IMR-90 (cell line): ENCODE measurements around the gene NEIL1. TPM values are rescaled to one million over a fixed set of nuclear protein-coding genes. Genes with fewer than 3 reads are reported as not detected.

Experiments used
- ATAC-seq: fragments of 200-7000 bp; cut with Tn5 transposase; 2 replicates; pipeline ENCODE4 v1.9.1; 2020; ENCODE audit warnings: low read depth, mild to moderate bottlenecking, moderate library complexity
- BruUV-seq: library from RNA; stranded (reverse); fragments of 400-500 nt; replicated peaks from 2 replicates; lab custom pipeline; 2021; lab: Mats Ljungman, UMichigan
- CTCF ChIA-PET: fragments of 300-600 bp; formaldehyde crosslinking; extraction: SDS; loops from one replicate; lab custom pipeline; 2021; ENCODE audit warnings: antibody characterized with exemption; lab: Yijun Ruan, JAX
- POLR2A ChIA-PET: fragments of 300-600 bp; sonication (Branson Sonifier 250); formaldehyde crosslinking; loops from one replicate; lab custom pipeline; 2022; ENCODE audit warnings: antibody characterized with exemption; ENCODE audit not compliant: unreplicated experiment; lab: Charles Lee
- DNase-seq: peaks from one replicate; pipeline ENCODE4 v3.0.0; 2013
- H2AFZ ChIP-seq: replicated peaks from 2 replicates; pipeline ENCODE3; 2013; ENCODE audit warnings: low read length, mild to moderate bottlenecking; ENCODE audit not compliant: poor library complexity
- H2AK5ac ChIP-seq: 2 replicates; pipeline ENCODE4 v1.6.1; 2013; ENCODE audit warnings: low read depth, low read length, inconsistent platforms
- H2AK9ac ChIP-seq: replicated peaks from 2 replicates; pipeline ENCODE3; 2013; ENCODE audit warnings: mild to moderate bottlenecking, low read depth, low read length, moderate library complexity; ENCODE audit not compliant: poor library complexity
- H2BK120ac ChIP-seq: 2 replicates; pipeline ENCODE4 v1.6.1; 2013; ENCODE audit warnings: low read depth, low read length, inconsistent platforms
- H2BK15ac ChIP-seq: 3 replicates; pipeline ENCODE4 v1.6.1; 2013; ENCODE audit warnings: low read depth, low read length, inconsistent platforms
- H2BK20ac ChIP-seq: 2 replicates; pipeline ENCODE4 v1.6.1; 2013; ENCODE audit warnings: low read depth, mild to moderate bottlenecking, inconsistent platforms, low read length, moderate library complexity
- H2BK5ac ChIP-seq: 2 replicates; pipeline ENCODE4 v1.6.1; 2013; ENCODE audit warnings: mild to moderate bottlenecking, low read depth, low read length, inconsistent platforms; ENCODE audit not compliant: poor library complexity, severe bottlenecking
- H3K14ac ChIP-seq: replicated peaks from 2 replicates; pipeline ENCODE4 v1.6.1; 2013; ENCODE audit warnings: low read depth, low read length, inconsistent platforms
- H3K18ac ChIP-seq: 2 replicates; pipeline ENCODE4 v1.6.1; 2013; ENCODE audit warnings: low read depth, low read length, control low read depth
- H3K23ac ChIP-seq: 2 replicates; pipeline ENCODE4 v1.6.1; 2013; ENCODE audit warnings: low read depth, low read length, inconsistent platforms
- H3K27ac ChIP-seq: 2 replicates; pipeline ENCODE4 v1.5.1; 2013; ENCODE audit warnings: mild to moderate bottlenecking, control low read depth, low read length; ENCODE audit not compliant: insufficient read depth
- H3K27me3 ChIP-seq: 2 replicates; pipeline ENCODE4 v1.6.1; 2013; ENCODE audit warnings: low read length; ENCODE audit not compliant: control insufficient read depth, insufficient read depth
- H3K36me3 ChIP-seq: 2 replicates; pipeline ENCODE4 v1.6.1; 2013; ENCODE audit warnings: low read length, mixed read lengths; ENCODE audit not compliant: control insufficient read depth, insufficient read depth
- H3K4ac ChIP-seq: 2 replicates; pipeline ENCODE4 v1.6.1; 2013; ENCODE audit warnings: low read depth, low read length, inconsistent platforms
- H3K4me1 ChIP-seq: 2 replicates; pipeline ENCODE4 v1.6.1; 2013; ENCODE audit warnings: low read length, mixed read lengths; ENCODE audit not compliant: control insufficient read depth, insufficient read depth
- H3K4me2 ChIP-seq: 2 replicates; pipeline ENCODE4 v1.6.1; 2013; ENCODE audit warnings: low read depth, mild to moderate bottlenecking, control low read depth, low read length, moderate library complexity
- H3K4me3 ChIP-seq: 2 replicates; pipeline ENCODE4 v1.5.1; 2013; ENCODE audit warnings: low read depth, mild to moderate bottlenecking, control low read depth, low read length, moderate library complexity; ENCODE audit not compliant: insufficient read depth
- H3K56ac ChIP-seq: 2 replicates; pipeline ENCODE4 v1.6.1; 2013; ENCODE audit warnings: low read length, inconsistent platforms; ENCODE audit not compliant: insufficient read depth; ENCODE audit errors: extremely low read depth
- H3K79me1 ChIP-seq, 2 experiments: 2 replicates each; pipeline ENCODE4 v1.6.1; 2013; ENCODE audit warnings: low read length in 2 of 2, inconsistent platforms in 1 of 2, low read depth in 1 of 2
- H3K9ac ChIP-seq: 2 replicates; pipeline ENCODE4 v1.6.1; 2013; ENCODE audit warnings: low read depth, low read length, control low read depth
- H3K9me1 ChIP-seq: 2 replicates; pipeline ENCODE4 v1.6.1; 2013; ENCODE audit warnings: low read length, inconsistent platforms; ENCODE audit not compliant: insufficient read depth
- H3K9me3 ChIP-seq: 2 replicates; pipeline ENCODE4 v1.6.1; 2013; ENCODE audit warnings: low read length; ENCODE audit not compliant: control insufficient read depth, insufficient read depth
- H4K20me1 ChIP-seq: 2 replicates; pipeline ENCODE4 v1.6.1; 2013; ENCODE audit warnings: low read length, inconsistent platforms; ENCODE audit not compliant: insufficient read depth
- H4K5ac ChIP-seq: 2 replicates; pipeline ENCODE4 v1.6.1; 2013; ENCODE audit warnings: mild to moderate bottlenecking, low read depth, low read length, control low read depth
- H4K8ac ChIP-seq, 2 experiments: 2 replicates each; pipeline ENCODE4 v1.6.1; 2013; ENCODE audit warnings: low read depth in 2 of 2, low read length in 2 of 2, control low read depth in 1 of 2, inconsistent platforms in 1 of 2
- H4K91ac ChIP-seq: 2 replicates; pipeline ENCODE4 v1.6.1; 2013; ENCODE audit warnings: low read depth, low read length, inconsistent platforms; ENCODE audit not compliant: insufficient read depth
- CHD1 ChIP-seq: IDR thresholded peaks from 2 replicates; pipeline ENCODE4 v1.6.1; 2012; ENCODE audit warnings: low read depth, low read length, improper control_type of control experiment
- RFX5 ChIP-seq: IDR thresholded peaks from 2 replicates; pipeline ENCODE4 v1.8.0; 2012; ENCODE audit warnings: low read depth, mild to moderate bottlenecking, low read length, moderate library complexity
- WGBS, 2 experiments: methylation state at CpG; one replicate each; pipeline versions ENCODE4 v1.1.5 to v1.1.7; 2013; ENCODE audit warnings: missing lambda C conversion rate in 2 of 2; ENCODE audit not compliant: insufficient read length in 1 of 2; ENCODE audit errors: extremely low coverage in 2 of 2; 5-methylcytosine and 5-hydroxymethylcytosine counted together
- dilution Hi-C: fragments of 300-500 bp; cut with HindIII; formaldehyde crosslinking; loops from one replicate; pipeline ENCODE4 v1.14.3; 2018; ENCODE audit warnings: low sequenced_read_pairs; ENCODE audit not compliant: unreplicated experiment
- in situ Hi-C: fragments of 300-500 bp; cut with MboI; formaldehyde crosslinking; loops from 3 replicates; pipeline ENCODE4 v1.14.3; 2019; ENCODE audit warnings: low sequenced_read_pairs, inconsistent platforms, mixed read lengths
- intact Hi-C: fragments of 100-400 bp; cut with micrococcal nuclease; formaldehyde crosslinking; loops from 2 replicates; pipeline ENCODE4 v1.10.0; 2022
- polyA plus RNA-seq, 3 experiments: library from polyadenylated mRNA; depleted of rRNA; stranded (reverse); fragments of >200 nt; gene quantifications; 2 replicates each; pipeline ENCODE4 v1.2.3, GENCODE V29; 2012; ENCODE audit warnings: low replicate concordance in 1 of 3
- total RNA-seq: library from RNA; depleted of rRNA; stranded (reverse); fragments of >200 nt; gene quantifications from 2 replicates; pipeline ENCODE4 v1.2.3, GENCODE V29; 2012

Gene NEIL1
- total and polyA plus RNA-seq, 2 of the 4 experiments (the other 2 are of a cell fraction): 1.1 to 3.6 TPM

DNA sequence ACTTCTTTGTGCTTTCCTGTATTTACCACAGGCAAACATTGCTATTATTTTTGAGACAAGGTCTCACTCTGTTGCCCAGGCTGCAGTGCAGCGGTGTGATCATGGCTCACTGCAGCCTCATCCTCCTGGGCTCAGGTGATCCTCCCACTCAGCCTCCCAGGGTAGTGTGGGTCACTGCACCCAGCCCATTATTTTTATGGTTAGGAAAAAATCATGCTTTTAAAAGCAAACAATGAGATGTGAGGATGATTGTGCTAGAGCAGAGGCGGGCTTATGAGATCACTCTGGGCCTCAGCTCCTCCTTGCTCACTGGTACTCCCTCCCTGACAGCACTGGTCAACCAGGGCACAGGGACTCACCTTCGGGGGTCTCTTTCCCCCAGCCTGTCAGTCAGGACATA, 19.3 kb downstream of the NEIL1 start:
- H2BK120ac ChIP-seq: no peak overlapping the region
- no peak overlapping the region for H2BK5ac ChIP-seq
- H3K36me3 ChIP-seq: peaks cover 43% of the 10 kb centered on the region
- CTCF ChIA-PET: no interaction called here
- no peak overlapping the region for H3K27ac ChIP-seq
- ATAC-seq (no peak), DNase-seq (no peak)
- no CpG with 5 or more reads among the region's 3 CpGs for whole genome bisulfite sequencing, 2 experiments
- H2BK15ac ChIP-seq: no peak overlapping the region
- H3K18ac ChIP-seq: no peak overlapping the region
- H3K9ac ChIP-seq: no peak overlapping the region
- H4K91ac ChIP-seq: no peak overlapping the region
- no TSS peak for BruUV-seq
- H3K4ac ChIP-seq: no peak overlapping the region
- no peak overlapping the region for H3K4me3 ChIP-seq
- H3K56ac ChIP-seq: no peak overlapping the region
- H2AK5ac ChIP-seq: no peak overlapping the region
- H3K23ac ChIP-seq: no peak overlapping the region
- no peak overlapping the region for H3K4me2 ChIP-seq
- TF ChIP-seq RFX5: no peak
- TF ChIP-seq CHD1: no peak
- H3K14ac ChIP-seq: no peak overlapping the region
- peaks cover 4% of the 10 kb centered on the region for H3K4me1 ChIP-seq
- peaks cover 16% of the 10 kb centered on the region; the same call in 1 of the 2 replicates for H4K20me1 ChIP-seq
- intact Hi-C loops: loop anchor here (5.0 kb wide), 1 partner anchor 316 kb away; no protein-coding TSS in a partner anchor
- H3K79me1 ChIP-seq: peaks cover 30 to 48% of the 10 kb centered on the region in 2 experiments
- no peaks in the 10 kb centered on the region for H3K9me3 ChIP-seq
- no peak overlapping the region for H2BK20ac ChIP-seq
- no peak overlapping the region for H4K5ac ChIP-seq
- no peak overlapping the region for H2AFZ ChIP-seq
- dilution Hi-C loops: no loop called here
- in situ Hi-C loops: no loop called here
- H3K9me1 ChIP-seq: peaks cover 4% of the 10 kb centered on the region; the same call in 1 of the 2 replicates
- H4K8ac ChIP-seq: no peak overlapping the region
- POLR2A ChIA-PET: interaction anchor here (0.6 kb wide), 1 partner anchor 9 kb away, joined by 7 read pairs; no protein-coding TSS in a partner anchor
- H3K27me3 ChIP-seq: no peaks in the 10 kb centered on the region
- H2AK9ac ChIP-seq: no peak overlapping the region
